ENCODE data around the gene PLXNB3.
"Not testable (repeated sequence)": the region's sequence is repeated elsewhere in the genome, so short reads cannot be mapped to it uniquely, and the experiment has no call there.

The PLXNB3 gene

GRCh38 chrX:153794018-153794896 is 30.2 kb downstream of the PLXNB3 start, which contains the start of the genes IDH3G and SSR4:
Gene IDH3G, minus strand, starts transcription at chrX:153794375. Its CDS starts 49 bp downstream, at chrX:153794326.
Gene SSR4, plus strand, starts transcription at chrX:153794668. Its CDS starts 20 bp downstream, at chrX:153794688.
- peak; percentile 93 for DNase-seq

GRCh38 chrX:153794897-153795816 is 31.1 kb downstream of the PLXNB3 start:
- peak; percentile 41 for DNase-seq

DNA sequence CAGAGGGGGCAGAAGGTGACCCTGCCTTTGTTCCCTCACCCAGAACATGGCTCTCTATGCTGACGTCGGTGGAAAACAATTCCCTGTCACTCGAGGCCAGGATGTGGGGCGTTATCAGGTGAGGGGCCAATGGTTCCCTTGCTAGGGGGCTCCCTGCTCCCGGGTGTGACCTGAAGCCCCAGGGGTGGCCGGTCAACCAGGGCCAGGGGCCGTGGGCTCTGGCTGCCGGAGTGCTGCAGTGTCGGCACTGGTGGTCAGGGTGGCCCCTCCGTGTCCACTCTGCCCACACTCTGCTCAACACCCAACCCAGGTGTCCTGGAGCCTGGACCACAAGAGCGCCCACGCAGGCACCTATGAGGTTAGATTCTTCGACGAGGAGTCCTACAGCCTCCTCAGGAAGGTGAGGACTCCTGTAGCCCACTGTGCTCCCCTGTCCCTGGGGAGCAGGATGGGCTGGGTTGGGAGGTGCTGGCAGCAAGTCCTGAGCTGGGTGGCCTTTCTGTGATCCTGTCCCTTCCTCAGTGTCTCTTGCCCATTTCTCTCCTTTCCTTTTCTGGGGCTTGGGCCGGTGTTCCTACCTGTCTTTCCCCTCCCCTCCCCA is 33.5 kb downstream of the PLXNB3 start:
- no peak for DNase-seq

DNA sequence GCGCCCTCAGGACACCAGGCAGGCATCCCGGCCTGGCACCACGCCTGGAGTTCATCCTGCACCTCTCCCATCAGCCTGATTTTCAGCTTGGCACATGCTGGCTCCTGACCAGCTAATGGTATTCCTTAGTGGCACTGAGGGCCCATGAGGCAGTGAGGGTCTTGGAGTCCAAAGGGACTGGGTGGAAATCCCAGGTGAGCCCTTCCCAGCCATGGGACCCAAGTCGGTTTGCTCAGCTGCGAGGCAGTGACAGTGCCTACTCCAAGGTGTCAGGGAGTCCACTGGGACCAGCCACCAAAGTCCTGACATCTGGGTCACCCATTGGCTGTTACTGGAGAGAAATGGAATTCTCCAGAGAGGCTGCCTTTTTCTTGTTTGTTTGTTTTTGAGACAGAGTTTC is 35.3 kb downstream of the PLXNB3 start:
- DNase-seq: no peak

DNA sequence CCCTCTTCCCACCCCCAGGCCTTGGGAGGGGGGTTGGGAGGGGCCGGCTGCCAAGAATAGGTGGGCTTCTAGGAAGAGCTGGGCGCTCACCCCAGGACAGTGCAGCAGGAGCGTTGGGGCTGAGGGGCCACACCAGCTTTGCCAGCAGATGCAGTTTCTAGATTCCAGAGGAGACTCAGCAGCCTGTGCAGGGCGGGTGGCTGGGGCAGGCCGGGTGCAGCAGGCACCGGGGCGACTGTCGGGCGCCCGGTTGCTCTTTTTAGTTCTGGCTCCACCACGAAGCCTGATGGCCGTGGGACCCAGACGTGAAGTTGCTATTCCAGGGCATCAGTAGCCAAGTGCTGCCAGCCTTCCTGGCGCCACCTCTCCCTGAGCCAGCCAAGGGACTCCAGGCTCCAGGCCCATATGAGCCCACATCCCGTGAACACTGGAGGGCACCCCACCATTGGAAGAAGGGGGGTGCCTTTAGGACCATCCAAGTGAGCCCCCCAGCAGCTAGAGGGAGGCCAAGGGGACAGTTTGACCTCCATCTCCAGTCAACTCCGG is 36.2 kb downstream of the PLXNB3 start:
- DNase-seq: no peak

- DNase-seq: no peak
These were observed 36.7 kb downstream of the PLXNB3 start for GRCh38 chrX:153800746-153801145.

GRCh38 chrX:153801669-153802068 is 37.6 kb downstream of the PLXNB3 start:
- no peak for DNase-seq

DNA sequence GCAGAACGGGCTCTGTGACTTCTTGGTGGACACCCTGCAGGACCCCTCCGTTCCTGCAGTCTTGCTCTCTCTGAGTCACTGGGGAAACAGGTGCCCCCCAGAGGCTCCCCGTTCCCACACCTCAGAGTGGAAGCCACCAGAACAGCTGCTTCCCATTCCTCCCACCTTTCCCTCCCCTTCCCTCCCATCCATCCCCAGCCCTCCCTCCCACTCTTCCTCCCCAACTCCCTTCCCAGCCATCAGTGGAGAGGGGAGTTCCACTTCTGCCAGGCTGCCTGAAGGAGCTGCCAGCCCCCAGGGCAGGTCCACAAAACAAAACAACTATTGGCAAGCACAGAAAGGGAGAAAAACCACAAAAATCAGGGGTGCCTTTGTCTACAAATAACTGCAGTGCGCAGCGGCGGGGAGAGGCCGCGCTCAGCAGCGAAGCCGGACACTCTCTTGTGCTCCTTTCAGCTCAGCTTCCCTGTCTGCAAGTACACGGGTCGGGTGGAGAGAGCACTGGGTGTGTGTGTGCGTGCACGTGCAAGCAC is 38.5 kb downstream of the PLXNB3 start:
- no peak for DNase-seq

- DNase-seq: no peak
These were observed 39.4 kb downstream of the PLXNB3 start for GRCh38 chrX:153803211-153804099.

DNA sequence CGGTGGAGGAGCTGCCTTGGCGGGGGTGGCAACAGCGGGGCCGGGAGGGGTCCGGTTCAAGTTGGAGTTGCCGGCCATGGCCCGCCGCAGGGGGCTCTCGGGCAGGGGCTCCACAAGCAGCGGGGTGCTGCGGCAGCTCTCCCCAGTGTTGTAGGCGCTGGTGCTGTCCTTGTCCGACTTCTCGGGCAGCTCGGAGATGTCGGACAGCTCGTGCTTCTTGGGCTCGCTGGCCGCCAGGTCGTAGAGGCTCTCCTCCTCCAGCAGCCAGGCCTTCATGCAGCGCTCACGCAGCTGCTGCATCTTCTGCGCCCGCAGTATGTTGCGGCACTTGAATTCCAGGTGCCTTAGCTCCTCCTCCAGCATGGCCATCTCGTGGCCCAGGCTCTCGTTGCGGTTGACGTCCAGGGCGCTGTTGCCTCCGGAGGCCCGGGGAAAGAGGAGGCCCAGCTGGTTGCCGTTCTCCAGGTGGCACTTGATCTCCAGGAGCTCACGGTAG is 40.1 kb downstream of the PLXNB3 start:
- no peak for DNase-seq

DNA sequence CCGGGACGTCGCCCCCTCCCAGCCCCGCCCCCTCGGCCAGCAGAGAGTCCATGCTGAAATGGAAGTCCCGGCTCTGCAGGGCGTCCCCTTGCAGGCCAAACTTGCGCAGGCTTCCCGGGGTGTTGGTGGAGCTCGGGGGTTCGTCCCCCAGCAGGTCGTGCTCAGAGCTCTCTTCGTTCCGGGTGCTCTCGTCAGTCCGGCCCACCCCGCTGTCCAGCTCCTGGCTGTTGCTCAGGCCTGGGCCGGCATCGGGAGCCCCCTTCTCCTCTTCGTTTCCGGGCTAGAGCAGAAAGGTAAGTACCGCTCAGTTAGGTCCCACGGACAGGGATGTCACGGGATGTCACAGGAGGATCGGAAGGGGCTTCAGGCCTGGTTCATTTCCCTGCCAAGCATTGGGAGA is 40.6 kb downstream of the PLXNB3 start:
- no peak for DNase-seq

DNA sequence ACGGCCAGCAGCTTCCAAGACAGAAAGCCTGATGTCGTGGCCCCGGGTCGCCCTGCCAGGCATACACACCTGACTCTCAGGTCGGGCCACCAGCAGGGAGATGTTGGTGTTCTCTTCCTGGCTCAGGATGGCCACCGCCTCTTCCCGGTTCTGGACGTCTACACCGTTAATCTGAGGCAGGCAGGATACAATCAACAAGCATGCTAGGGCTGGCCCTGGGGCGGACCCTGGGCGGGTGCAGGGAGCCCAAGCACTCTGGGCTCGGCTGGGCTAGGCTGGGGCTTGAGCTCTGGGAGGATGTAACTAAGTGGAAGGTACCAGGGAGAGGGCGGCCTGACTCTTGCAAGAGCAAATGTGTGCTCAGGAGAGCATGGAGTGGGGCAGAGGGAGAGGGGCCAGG is 41.4 kb downstream of the PLXNB3 start:
- no peak for DNase-seq

- DNase-seq: no peak
These were observed 43.0 kb downstream of the PLXNB3 start for GRCh38 chrX:153806999-153807575.

- DNase-seq: no peak
These were observed 43.9 kb downstream of the PLXNB3 start for GRCh38 chrX:153807976-153808375.

GRCh38 chrX:153812220-153812619 is 48.2 kb downstream of the PLXNB3 start:
- no peak for DNase-seq

DNA sequence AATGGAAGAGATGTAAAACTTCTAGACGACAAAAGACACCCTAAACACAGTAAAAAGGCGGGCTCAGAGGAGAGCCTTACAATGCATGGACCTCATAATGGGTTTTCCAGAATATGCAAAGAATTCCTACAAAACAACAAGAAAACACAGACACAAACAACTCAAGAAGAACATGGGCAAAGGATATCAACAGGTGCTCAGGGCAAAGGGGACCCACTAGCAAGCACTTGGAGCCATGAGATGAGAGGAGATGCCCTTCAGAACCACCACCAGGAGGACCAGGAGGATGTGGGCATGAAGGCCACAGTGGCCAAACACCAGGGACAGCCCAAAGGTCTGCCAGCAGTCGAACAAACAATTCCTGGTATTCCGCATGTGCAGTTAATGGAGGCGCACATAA is 49.1 kb downstream of the PLXNB3 start:
- DNase-seq: no peak

DNA sequence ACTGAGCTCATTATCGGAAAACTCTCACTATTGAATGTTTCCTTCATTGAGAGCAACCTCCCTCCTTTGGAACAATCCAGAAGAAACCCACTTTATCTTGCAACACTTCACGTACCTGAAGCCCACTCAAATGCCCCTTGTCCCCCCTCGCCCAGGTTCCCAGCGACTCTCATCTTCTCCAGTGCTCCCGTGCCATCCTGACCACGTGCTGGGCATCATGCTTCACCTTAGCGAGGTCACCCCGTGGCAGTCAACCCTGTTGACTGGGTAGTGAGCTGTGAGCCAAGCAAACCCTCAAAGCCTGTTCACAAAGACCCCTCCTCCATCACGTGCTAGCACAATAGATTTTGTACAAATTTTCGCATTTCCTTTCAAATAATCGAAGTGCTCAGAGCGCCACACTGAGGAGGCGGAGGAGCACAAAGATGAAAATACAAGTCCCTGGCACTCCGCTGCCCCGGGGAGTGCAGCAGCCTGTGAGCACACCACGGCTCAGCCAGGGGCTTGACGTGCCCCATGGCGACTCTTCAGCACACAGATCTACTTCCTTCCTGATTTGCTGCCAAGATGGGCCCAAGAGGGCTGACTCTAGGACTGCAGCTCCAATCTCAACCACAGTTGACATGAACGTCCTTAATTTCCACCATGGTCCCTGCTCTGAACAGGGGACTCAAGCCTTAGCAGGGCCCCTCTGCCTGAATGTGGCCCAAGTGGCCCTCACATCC is 50.7 kb downstream of the PLXNB3 start:
- DNase-seq: no peak

- DNase-seq: peak; percentile 55
These were observed 53.0 kb downstream of the PLXNB3 start for GRCh38 chrX:153816831-153817690.

GRCh38 chrX:153818064-153818463 is 54.0 kb downstream of the PLXNB3 start:
- not testable (repeated sequence) for DNase-seq
